ENCODE data around the gene PIEZO1. TPM values are rescaled to one million over a fixed set of nuclear protein-coding genes. Genes with fewer than 3 reads are reported as not detected.

The PIEZO1 gene
- total and polyA plus RNA-seq, 9 of the 15 experiments (the other 6 are each of a cell fraction or from before 2014, with no cell fraction given) = 3.6 to 432 (median 131) TPM

DNA sequence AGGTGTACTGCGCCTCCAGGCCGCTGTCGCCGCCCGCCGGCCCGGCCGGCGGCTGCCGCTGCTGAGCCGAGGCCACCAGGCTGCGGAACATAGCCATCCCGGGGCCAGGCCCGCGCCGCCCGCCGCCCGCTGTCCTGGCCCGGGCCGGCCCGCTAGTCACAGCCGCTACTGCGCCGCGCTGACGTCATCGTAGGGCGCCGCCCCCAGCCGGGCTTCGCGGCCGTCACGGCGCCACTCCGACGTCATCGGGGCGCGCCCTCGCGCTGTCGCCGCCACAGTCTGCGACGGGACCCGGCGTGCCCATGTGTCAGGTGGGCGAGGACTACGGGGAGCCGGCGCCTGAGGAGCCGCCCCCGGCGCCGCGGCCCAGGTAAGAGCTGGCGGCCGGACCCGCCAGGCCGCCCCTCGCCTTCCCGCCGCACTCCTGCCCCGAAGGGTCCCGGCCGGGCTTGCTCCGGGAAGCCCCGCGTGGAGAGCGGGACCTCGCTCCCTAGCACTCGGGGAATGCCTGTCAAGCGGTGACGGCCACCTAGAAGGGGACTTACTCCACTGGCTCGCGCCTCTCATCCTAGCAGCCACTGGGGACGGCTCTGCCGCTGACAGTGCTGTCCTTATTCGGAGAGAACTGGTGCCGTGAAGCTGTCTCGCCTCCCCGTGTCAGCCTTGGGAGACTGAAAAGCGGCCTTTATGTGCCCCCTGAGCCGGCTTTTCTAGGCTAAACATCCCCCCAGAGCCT lies 78.6 kb downstream of the PIEZO1 start, which contains the start of the genes CTU2 and RNF166 (continued):
- TF ChIP-seq, protein P1, sequence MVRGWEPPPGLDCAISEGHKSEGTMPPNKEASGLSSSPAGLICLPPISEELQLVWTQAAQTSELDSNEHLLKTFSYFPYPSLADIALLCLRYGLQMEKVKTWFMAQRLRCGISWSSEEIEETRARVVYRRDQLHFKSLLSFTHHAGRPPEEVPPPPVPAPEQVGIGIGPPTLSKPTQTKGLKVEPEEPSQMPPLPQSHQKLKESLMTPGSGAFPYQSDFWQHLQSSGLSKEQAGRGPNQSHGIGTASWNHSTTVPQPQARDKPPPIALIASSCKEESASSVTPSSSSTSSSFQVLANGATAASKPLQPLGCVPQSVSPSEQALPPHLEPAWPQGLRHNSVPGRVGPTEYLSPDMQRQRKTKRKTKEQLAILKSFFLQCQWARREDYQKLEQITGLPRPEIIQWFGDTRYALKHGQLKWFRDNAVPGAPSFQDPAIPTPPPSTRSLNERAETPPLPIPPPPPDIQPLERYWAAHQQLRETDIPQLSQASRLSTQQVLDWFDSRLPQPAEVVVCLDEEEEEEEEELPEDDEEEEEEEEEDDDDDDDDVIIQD (CRISPR knock-in tag; IDR thresholded peaks at IDR 0.05) = peak; percentile 85; the same call in 1 of the 2 replicates
- TF ChIP-seq KHSRP (IDR thresholded peaks at IDR 0.05) (peak; percentile 89), ZKSCAN3 (CRISPR knock-in tag; IDR thresholded peaks at IDR 0.05) (no peak), TOE1 (IDR thresholded peaks at IDR 0.05; ENCODE audit: borderline replicate concordance) (no peak), TOE1 (CRISPR knock-in tag; IDR thresholded peaks at IDR 0.05; ENCODE audit: borderline replicate concordance, low read depth) (0 out of 2 replicates have a peak, but pooled peaks have one; percentile 36), CHD2 (IDR thresholded peaks at IDR 0.05; ENCODE audit: low read depth, low read length) (peak; percentile 46; the same call in 1 of the 2 replicates), BHLHE40 (IDR thresholded peaks at IDR 0.05; ENCODE audit: low read length) (peak; percentile 63), CXXC5 (CRISPR knock-in tag; IDR thresholded peaks at IDR 0.05) (peak; percentile 100), FUS (optimal IDR thresholded peaks at IDR 0.05; ENCODE audit: low read depth, low read length) (peak; percentile 88), ZBED1 (IDR thresholded peaks at IDR 0.05) (0 out of 2 replicates have a peak, but pooled peaks have one; percentile 82), NR4A1 (CRISPR knock-in tag; IDR thresholded peaks at IDR 0.05) (peak; percentile 73), NR4A1 (tag; IDR thresholded peaks at IDR 0.05) (peak; percentile 64), EZH2 (IDR thresholded peaks at IDR 0.05; ENCODE audit: borderline replicate concordance, low read depth, low read length) (no peak), U2AF1 (optimal IDR thresholded peaks at IDR 0.05; ENCODE audit: low read depth, low read length) (peak; percentile 73), ZNF175 (CRISPR knock-in tag; IDR thresholded peaks at IDR 0.05; ENCODE audit: low read depth) (0 out of 2 replicates have a peak, but pooled peaks have one; percentile 60), HMGN3 (IDR thresholded peaks at IDR 0.05; ENCODE audit: borderline replicate concordance, extremely low read depth, insufficient read length, low read depth, low read length) (peak; percentile 83)
- TF ChIP-seq, protein P2, sequence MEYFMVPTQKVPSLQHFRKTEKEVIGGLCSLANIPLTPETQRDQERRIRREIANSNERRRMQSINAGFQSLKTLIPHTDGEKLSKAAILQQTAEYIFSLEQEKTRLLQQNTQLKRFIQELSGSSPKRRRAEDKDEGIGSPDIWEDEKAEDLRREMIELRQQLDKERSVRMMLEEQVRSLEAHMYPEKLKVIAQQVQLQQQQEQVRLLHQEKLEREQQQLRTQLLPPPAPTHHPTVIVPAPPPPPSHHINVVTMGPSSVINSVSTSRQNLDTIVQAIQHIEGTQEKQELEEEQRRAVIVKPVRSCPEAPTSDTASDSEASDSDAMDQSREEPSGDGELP (CRISPR knock-in tag; IDR thresholded peaks at IDR 0.05; ENCODE audit: borderline replicate concordance) = peak; percentile 93
- TF ChIP-seq, protein P3, sequence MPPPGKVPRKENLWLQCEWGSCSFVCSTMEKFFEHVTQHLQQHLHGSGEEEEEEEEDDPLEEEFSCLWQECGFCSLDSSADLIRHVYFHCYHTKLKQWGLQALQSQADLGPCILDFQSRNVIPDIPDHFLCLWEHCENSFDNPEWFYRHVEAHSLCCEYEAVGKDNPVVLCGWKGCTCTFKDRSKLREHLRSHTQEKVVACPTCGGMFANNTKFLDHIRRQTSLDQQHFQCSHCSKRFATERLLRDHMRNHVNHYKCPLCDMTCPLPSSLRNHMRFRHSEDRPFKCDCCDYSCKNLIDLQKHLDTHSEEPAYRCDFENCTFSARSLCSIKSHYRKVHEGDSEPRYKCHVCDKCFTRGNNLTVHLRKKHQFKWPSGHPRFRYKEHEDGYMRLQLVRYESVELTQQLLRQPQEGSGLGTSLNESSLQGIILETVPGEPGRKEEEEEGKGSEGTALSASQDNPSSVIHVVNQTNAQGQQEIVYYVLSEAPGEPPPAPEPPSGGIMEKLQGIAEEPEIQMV (tag; conservative IDR thresholded peaks at IDR 0.05; ENCODE audit: low read depth) = no peak
- TF ChIP-seq, protein P4, sequence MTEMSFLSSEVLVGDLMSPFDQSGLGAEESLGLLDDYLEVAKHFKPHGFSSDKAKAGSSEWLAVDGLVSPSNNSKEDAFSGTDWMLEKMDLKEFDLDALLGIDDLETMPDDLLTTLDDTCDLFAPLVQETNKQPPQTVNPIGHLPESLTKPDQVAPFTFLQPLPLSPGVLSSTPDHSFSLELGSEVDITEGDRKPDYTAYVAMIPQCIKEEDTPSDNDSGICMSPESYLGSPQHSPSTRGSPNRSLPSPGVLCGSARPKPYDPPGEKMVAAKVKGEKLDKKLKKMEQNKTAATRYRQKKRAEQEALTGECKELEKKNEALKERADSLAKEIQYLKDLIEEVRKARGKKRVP (CRISPR knock-in tag; IDR thresholded peaks at IDR 0.05) = peak; percentile 51; the same call in 1 of the 2 replicates
- TF ChIP-seq, protein P5, sequence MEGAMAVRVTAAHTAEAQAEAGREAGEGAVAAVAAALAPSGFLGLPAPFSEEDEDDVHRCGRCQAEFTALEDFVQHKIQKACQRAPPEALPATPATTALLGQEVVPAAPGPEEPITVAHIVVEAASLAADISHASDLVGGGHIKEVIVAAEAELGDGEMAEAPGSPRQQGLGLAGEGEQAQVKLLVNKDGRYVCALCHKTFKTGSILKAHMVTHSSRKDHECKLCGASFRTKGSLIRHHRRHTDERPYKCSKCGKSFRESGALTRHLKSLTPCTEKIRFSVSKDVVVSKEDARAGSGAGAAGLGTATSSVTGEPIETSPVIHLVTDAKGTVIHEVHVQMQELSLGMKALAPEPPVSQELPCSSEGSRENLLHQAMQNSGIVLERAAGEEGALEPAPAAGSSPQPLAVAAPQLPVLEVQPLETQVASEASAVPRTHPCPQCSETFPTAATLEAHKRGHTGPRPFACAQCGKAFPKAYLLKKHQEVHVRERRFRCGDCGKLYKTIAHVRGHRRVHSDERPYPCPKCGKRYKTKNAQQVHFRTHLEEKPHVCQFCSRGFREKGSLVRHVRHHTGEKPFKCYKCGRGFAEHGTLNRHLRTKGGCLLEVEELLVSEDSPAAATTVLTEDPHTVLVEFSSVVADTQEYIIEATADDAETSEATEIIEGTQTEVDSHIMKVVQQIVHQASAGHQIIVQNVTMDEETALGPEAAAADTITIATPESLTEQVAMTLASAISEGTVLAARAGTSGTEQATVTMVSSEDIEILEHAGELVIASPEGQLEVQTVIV (CRISPR knock-in tag; IDR thresholded peaks at IDR 0.05; ENCODE audit: borderline replicate concordance) = 0 out of 2 replicates have a peak, but pooled peaks have one; percentile 62
